GM13976 (cell line): ENCODE data around the gene AUTS2.

Source experiments
- DNase-seq: peaks from one replicate; pipeline ENCODE4 v3.0.0; 2012; ENCODE audit warnings: low spot score
- CTCF ChIP-seq: IDR thresholded peaks from 2 replicates; pipeline ENCODE4 v1.5.1; 2012; ENCODE audit warnings: borderline replicate concordance, mild to moderate bottlenecking; ENCODE audit not compliant: insufficient read depth; ENCODE audit errors: extremely low read depth, missing control alignments, control extremely low read depth
- in situ Hi-C: fragments of 300-500 bp; cut with MboI; formaldehyde crosslinking; loops from one replicate; pipeline ENCODE4 v1.12.0; 2022; ENCODE audit warnings: low sequenced_read_pairs, mixed read lengths, inconsistent platforms; ENCODE audit not compliant: unreplicated experiment

Gene AUTS2

GRCh38 chr7:69746383-69746782 lies 148.1 kb downstream of the AUTS2 start:
- TF ChIP-seq CTCF = no peak
- in situ Hi-C loops = no loop called here
- no peak for DNase-seq

DNA sequence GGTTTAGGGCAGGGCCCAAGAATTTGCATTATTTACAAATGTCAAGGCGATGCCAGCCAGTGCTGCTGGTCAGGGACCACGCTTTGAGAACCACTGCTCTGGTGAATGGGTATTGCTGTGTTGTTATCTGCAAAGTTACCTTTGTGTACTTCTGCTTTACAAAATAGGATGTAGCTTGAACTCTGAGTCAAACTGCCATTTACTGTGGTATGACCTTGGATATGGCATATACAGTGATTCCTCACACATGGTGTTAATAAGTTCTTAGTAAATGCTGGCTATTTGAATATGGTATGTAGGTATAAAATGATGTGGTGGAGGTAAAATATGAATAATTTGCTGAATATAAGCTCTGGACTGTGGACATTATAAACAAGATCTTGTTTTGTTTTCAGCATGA lies 148.9 kb downstream of the AUTS2 start:
- no peak for DNase-seq
- in situ Hi-C loops = no loop called here
- TF ChIP-seq CTCF = no peak

- no peak for TF ChIP-seq CTCF
- DNase-seq = no peak
- in situ Hi-C loops = no loop called here
Measured at GRCh38 chr7:69748530-69748929, 150.3 kb downstream of the AUTS2 start.

DNA sequence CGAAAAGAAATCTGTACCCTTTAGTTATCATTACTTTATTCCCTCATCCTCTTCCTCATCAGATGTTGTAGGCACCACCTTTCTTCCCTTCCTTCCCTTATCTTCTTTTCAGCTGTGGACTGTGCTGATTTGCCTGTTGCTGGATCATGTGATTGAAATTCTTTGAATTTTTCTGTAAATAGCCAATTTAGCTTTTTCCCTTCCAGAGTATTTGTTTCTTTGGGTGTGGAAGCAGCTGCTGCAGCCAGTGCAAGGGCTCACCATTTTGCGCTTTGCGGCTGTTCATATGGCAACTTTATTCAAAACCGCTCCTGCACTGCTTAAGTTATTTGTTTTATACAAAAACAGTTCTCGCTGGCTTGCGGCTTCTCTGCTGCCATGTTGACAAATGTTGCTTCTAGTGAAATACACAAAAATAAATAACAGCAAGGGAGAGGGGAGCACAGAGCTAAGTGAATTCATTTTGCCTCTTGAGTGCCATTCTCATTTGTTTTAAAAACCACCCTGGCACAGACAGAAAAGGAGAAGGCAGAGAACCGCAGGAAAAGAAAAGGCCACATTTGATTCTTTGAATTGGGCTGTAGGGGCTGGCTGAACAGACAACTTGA lies 151.2 kb downstream of the AUTS2 start:
- in situ Hi-C loops = no loop called here
- DNase-seq = no peak

GRCh38 chr7:69749994-69750393 lies 151.7 kb downstream of the AUTS2 start:
- no peak for DNase-seq
- in situ Hi-C loops = no loop called here
- TF ChIP-seq CTCF = no peak

More for the DNA sequence above, 151.2 kb downstream of the AUTS2 start:
- no peak for TF ChIP-seq CTCF

DNA sequence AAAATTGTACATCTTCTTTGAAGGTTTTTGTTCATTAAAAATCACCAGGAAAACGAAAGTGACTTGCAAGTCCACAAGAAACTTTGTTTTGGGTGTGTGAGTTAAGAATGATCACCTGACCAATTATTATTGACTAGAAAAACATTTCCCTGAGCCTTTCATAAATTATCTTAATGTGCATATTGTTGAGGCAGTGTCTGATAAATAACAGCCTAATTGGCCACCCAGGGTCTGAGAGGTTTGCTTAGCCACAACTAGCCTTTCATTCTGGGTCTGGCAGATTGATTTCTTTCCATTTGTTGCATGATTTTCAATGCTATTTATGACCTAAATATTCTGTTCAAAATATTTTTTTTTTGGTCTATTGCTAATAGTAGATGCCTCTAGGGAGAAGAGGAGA lies 152.8 kb downstream of the AUTS2 start:
- no peak for DNase-seq
- in situ Hi-C loops = no loop called here
- no peak for TF ChIP-seq CTCF
